H9 (cell line): Measurements from ENCODE around the gene STRA6. TPM values are rescaled to one million over a fixed set of nuclear protein-coding genes. Genes with fewer than 3 reads are reported as not detected.

Experiments
- DNase-seq: peaks from one replicate; pipeline ENCODE4 v3.0.0-alpha.2; 2017
- H2AFZ ChIP-seq: one replicate; pipeline ENCODE4 v1.6.1; 2013; ENCODE audit warnings: mild to moderate bottlenecking, low read length, control low read depth, moderate library complexity
- H2AK5ac ChIP-seq: 2 replicates; pipeline ENCODE4 v1.6.1; 2013; ENCODE audit warnings: low read length, control low read depth, mixed read lengths; ENCODE audit not compliant: insufficient read length
- H2BK120ac ChIP-seq: one replicate; pipeline ENCODE4 v1.6.1; 2013; ENCODE audit warnings: low read depth, mild to moderate bottlenecking, low read length, control low read depth, inconsistent platforms; ENCODE audit not compliant: poor library complexity, severe bottlenecking
- H2BK12ac ChIP-seq: 2 replicates; pipeline ENCODE4 v1.6.1; 2013; ENCODE audit warnings: low read length, control low read depth, mixed read lengths, low read depth; ENCODE audit not compliant: insufficient read length
- H2BK15ac ChIP-seq: 2 replicates; pipeline ENCODE4 v1.6.1; 2013; ENCODE audit warnings: low read depth, low read length, control low read depth
- H2BK20ac ChIP-seq: one replicate; pipeline ENCODE4 v1.6.1; 2013; ENCODE audit warnings: low read depth, mild to moderate bottlenecking, low read length, control low read depth, inconsistent platforms; ENCODE audit not compliant: poor library complexity, severe bottlenecking
- H2BK5ac ChIP-seq: 2 replicates; pipeline ENCODE4 v1.6.1; 2013; ENCODE audit warnings: low read length, control low read depth, mixed read lengths; ENCODE audit not compliant: insufficient read length
- H3K14ac ChIP-seq: 2 replicates; pipeline ENCODE4 v1.6.1; 2013; ENCODE audit warnings: low read length, control low read depth; ENCODE audit not compliant: insufficient read depth
- H3K18ac ChIP-seq: 2 replicates; pipeline ENCODE4 v1.6.1; 2013; ENCODE audit warnings: low read depth, mild to moderate bottlenecking, mixed read lengths, low read length, control low read depth; ENCODE audit not compliant: insufficient read length
- H3K23ac ChIP-seq: 2 replicates; pipeline ENCODE4 v1.6.1; 2013; ENCODE audit warnings: low read length, control low read depth, mixed read lengths, low read depth; ENCODE audit not compliant: insufficient read length
- H3K23me2 ChIP-seq: 2 replicates; pipeline ENCODE4 v1.6.1; 2013; ENCODE audit warnings: low read depth, mild to moderate bottlenecking, mixed read lengths, low read length, control low read depth; ENCODE audit not compliant: insufficient read length, poor library complexity, severe bottlenecking
- H3K27ac ChIP-seq: 2 replicates; pipeline ENCODE4 v1.5.1; 2013; ENCODE audit warnings: low read length, control low read depth, mixed read lengths, low read depth; ENCODE audit not compliant: insufficient read length
- H3K27me3 ChIP-seq: 2 replicates; pipeline ENCODE4 v1.6.1; 2013; ENCODE audit warnings: low read length, control low read depth, inconsistent platforms; ENCODE audit not compliant: insufficient read depth
- H3K4ac ChIP-seq: 2 replicates; pipeline ENCODE4 v1.6.1; 2013; ENCODE audit warnings: low read depth, mild to moderate bottlenecking, control low read depth, inconsistent platforms, low read length, moderate library complexity
- H3K4me1 ChIP-seq: 2 replicates; pipeline ENCODE4 v1.6.1; 2013; ENCODE audit warnings: low read length, control low read depth, inconsistent platforms; ENCODE audit not compliant: insufficient read depth
- H3K4me2 ChIP-seq: 2 replicates; pipeline ENCODE4 v1.6.1; 2013; ENCODE audit warnings: low read length, control low read depth, mixed read lengths; ENCODE audit not compliant: insufficient read length, insufficient read depth
- H3K56ac ChIP-seq: 2 replicates; pipeline ENCODE4 v1.6.1; 2013; ENCODE audit warnings: low read depth, mild to moderate bottlenecking, mixed read lengths, low read length, control low read depth; ENCODE audit not compliant: insufficient read length
- H3K79me1 ChIP-seq: 2 replicates; pipeline ENCODE4 v1.6.1; 2013; ENCODE audit warnings: low read depth, mild to moderate bottlenecking, moderate library complexity, low read length, control low read depth, inconsistent platforms; ENCODE audit not compliant: insufficient read depth, poor library complexity, severe bottlenecking
- H3K79me2 ChIP-seq: 2 replicates; pipeline ENCODE4 v1.6.1; 2013; ENCODE audit warnings: low read length, control low read depth, inconsistent platforms; ENCODE audit not compliant: insufficient read depth
- H3K9ac ChIP-seq: 2 replicates; pipeline ENCODE4 v1.6.1; 2013; ENCODE audit warnings: low read length, control low read depth, mixed read lengths; ENCODE audit not compliant: insufficient read length; ENCODE audit errors: extremely low read depth
- H3K9me3 ChIP-seq: one replicate; pipeline ENCODE4 v1.6.1; 2013; ENCODE audit warnings: low read depth, low read length, inconsistent platforms; ENCODE audit not compliant: control insufficient read depth
- H3T11ph ChIP-seq: one replicate; pipeline ENCODE4 v1.6.1; 2013; ENCODE audit warnings: mild to moderate bottlenecking, low read length, control low read depth, inconsistent platforms
- H4K20me1 ChIP-seq: one replicate; pipeline ENCODE4 v1.6.1; 2013; ENCODE audit not compliant: control insufficient read depth, insufficient read length, insufficient read depth
- H4K5ac ChIP-seq: 2 replicates; pipeline ENCODE4 v1.6.1; 2013; ENCODE audit warnings: low read depth, mild to moderate bottlenecking, mixed read lengths, low read length, control low read depth; ENCODE audit not compliant: insufficient read length
- H4K8ac ChIP-seq: replicated peaks from 2 replicates; pipeline ENCODE4 v1.6.1; 2013; ENCODE audit warnings: low read length, control low read depth, mixed read lengths, low read depth; ENCODE audit not compliant: insufficient read length
- H4K91ac ChIP-seq: 2 replicates; pipeline ENCODE4 v1.6.1; 2013; ENCODE audit warnings: low read depth, mild to moderate bottlenecking, moderate library complexity, mixed read lengths, low read length, control low read depth; ENCODE audit not compliant: insufficient read length
- H3K27ac Mint-ChIP-seq, 3 experiments: 2 replicates in 2 of 3; 3 replicates in 1 of 3; pipeline ENCODE4 v1.8.0; 2020 to 2021; ENCODE audit warnings: mixed read lengths in 3 of 3, mild to moderate bottlenecking in 1 of 3, moderate library complexity in 1 of 3
- H3K27me3 Mint-ChIP-seq: 2 replicates; pipeline ENCODE4 v1.8.0; 2021; ENCODE audit warnings: low read depth, mild to moderate bottlenecking, moderate library complexity, mixed read lengths
- H3K36me3 Mint-ChIP-seq, 3 experiments: 2 replicates in 2 of 3; 3 replicates in 1 of 3; pipeline ENCODE4 v1.8.0; 2020 to 2021; ENCODE audit warnings: low read depth in 3 of 3, mixed read lengths in 3 of 3; ENCODE audit not compliant: insufficient read depth in 1 of 3
- H3K4me1 Mint-ChIP-seq, 2 experiments: 2 replicates each; pipeline ENCODE4 v1.8.0; 2020; ENCODE audit warnings: mixed read lengths in 2 of 2
- H3K4me3 Mint-ChIP-seq, 2 experiments: 2 replicates in 1 of 2; 3 replicates in 1 of 2; pipeline ENCODE4 v1.8.0; 2020 to 2021; ENCODE audit warnings: mild to moderate bottlenecking in 2 of 2, mixed read lengths in 2 of 2, moderate library complexity in 1 of 2
- H3K9me3 Mint-ChIP-seq, 2 experiments: 2 replicates in 1 of 2; 3 replicates in 1 of 2; pipeline ENCODE4 v1.8.0; 2020; ENCODE audit warnings: mild to moderate bottlenecking in 2 of 2, mixed read lengths in 2 of 2, moderate library complexity in 1 of 2
- WGBS: extraction: QIAGEN DNeasy Blood & Tissue Kit; methylation state at CpG from one replicate; pipeline ENCODE4 v1.1.7; 2013; ENCODE audit warnings: missing lambda C conversion rate, low lambda C conversion rate, mixed read lengths; ENCODE audit not compliant: insufficient read length; ENCODE audit errors: extremely low coverage; 5-methylcytosine and 5-hydroxymethylcytosine counted together
- total RNA-seq: library from RNA; stranded (reverse); gene quantifications from 2 replicates; pipeline ENCODE4 v1.2.1, GENCODE V29; 2021
- TF ChIP-seq, protein P1 (sequence below): fragments of 200-600 bp; sonication (generic); conservative IDR thresholded peaks from 3 replicates; pipeline ENCODE4 v1.8.0; 2021; ENCODE audit warnings: antibody characterized with exemption, mild to moderate bottlenecking

The STRA6 gene
- total RNA-seq, 1 experiment from 2014 or later, result 12.8 TPM

GRCh38 chr15:74144153-74144775 is 58.3 kb downstream of the STRA6 start:
- H3K27ac ChIP-seq, result no peak overlapping the region
- no peak overlapping the region for H2AFZ ChIP-seq
- H4K5ac ChIP-seq, result no peak overlapping the region
- no peak overlapping the region for H2BK15ac ChIP-seq
- no peak overlapping the region for H4K91ac ChIP-seq
- peaks cover 0 to 5% (median 4%) of the 10 kb centered on the region in 3 experiments; a peak in 1 of 7 replicates for H3K36me3 Mint-ChIP-seq
- no peaks in the 10 kb centered on the region for H3K9me3 ChIP-seq
- no peak overlapping the region for H3T11ph ChIP-seq
- H3K56ac ChIP-seq, result no peak overlapping the region
- H3K14ac ChIP-seq, result no peak overlapping the region
- TF ChIP-seq, protein P1, sequence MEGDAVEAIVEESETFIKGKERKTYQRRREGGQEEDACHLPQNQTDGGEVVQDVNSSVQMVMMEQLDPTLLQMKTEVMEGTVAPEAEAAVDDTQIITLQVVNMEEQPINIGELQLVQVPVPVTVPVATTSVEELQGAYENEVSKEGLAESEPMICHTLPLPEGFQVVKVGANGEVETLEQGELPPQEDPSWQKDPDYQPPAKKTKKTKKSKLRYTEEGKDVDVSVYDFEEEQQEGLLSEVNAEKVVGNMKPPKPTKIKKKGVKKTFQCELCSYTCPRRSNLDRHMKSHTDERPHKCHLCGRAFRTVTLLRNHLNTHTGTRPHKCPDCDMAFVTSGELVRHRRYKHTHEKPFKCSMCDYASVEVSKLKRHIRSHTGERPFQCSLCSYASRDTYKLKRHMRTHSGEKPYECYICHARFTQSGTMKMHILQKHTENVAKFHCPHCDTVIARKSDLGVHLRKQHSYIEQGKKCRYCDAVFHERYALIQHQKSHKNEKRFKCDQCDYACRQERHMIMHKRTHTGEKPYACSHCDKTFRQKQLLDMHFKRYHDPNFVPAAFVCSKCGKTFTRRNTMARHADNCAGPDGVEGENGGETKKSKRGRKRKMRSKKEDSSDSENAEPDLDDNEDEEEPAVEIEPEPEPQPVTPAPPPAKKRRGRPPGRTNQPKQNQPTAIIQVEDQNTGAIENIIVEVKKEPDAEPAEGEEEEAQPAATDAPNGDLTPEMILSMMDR, result peak; percentile 52; the same call in 2 of the 3 replicates
- H2BK12ac ChIP-seq, result no peak overlapping the region
- peaks cover 3 to 12% of the 10 kb centered on the region in 2 experiments for H3K9me3 Mint-ChIP-seq
- no CpG with 5 or more reads among the region's 6 CpGs for WGBS
- H3K4me3 Mint-ChIP-seq, result no peak overlapping the region
- no peaks in the 10 kb centered on the region for H3K27me3 ChIP-seq
- no peak overlapping the region for H2AK5ac ChIP-seq
- no peak overlapping the region for H4K8ac ChIP-seq
- peak; percentile 75 for DNase-seq
- peaks cover 31 to 36% of the 10 kb centered on the region in 2 experiments for H3K4me1 Mint-ChIP-seq
- H3K4me2 ChIP-seq, result no peak overlapping the region
- no peak overlapping the region for H2BK20ac ChIP-seq
- no peak overlapping the region for H3K9ac ChIP-seq
- no peak overlapping the region for H3K4ac ChIP-seq
- no peak overlapping the region for H3K23ac ChIP-seq
- H3K18ac ChIP-seq, result no peak overlapping the region
- H3K27ac Mint-ChIP-seq, result no peak overlapping the region
- no peaks in the 10 kb centered on the region for H4K20me1 ChIP-seq
- no peaks in the 10 kb centered on the region for H3K23me2 ChIP-seq
- peaks cover 14% of the 10 kb centered on the region for H3K27me3 Mint-ChIP-seq
- H3K79me2 ChIP-seq, result no peaks in the 10 kb centered on the region
- H2BK5ac ChIP-seq, result no peak overlapping the region
- peaks cover 10% of the 10 kb centered on the region; the same call in 1 of the 2 replicates for H3K4me1 ChIP-seq
- no peak overlapping the region for H2BK120ac ChIP-seq
- H3K79me1 ChIP-seq, result no peaks in the 10 kb centered on the region
